Measurements from ENCODE around the gene TBL1Y. TPM values are rescaled to one million over a fixed set of nuclear protein-coding genes. Genes with fewer than 3 reads are reported as not detected.

Gene TBL1Y
- total and polyA plus RNA-seq, 2 of the 13 experiments (the other 11 are each of a cell fraction or from before 2014, with no cell fraction given) = 0.37 to 1.4 TPM

DNA sequence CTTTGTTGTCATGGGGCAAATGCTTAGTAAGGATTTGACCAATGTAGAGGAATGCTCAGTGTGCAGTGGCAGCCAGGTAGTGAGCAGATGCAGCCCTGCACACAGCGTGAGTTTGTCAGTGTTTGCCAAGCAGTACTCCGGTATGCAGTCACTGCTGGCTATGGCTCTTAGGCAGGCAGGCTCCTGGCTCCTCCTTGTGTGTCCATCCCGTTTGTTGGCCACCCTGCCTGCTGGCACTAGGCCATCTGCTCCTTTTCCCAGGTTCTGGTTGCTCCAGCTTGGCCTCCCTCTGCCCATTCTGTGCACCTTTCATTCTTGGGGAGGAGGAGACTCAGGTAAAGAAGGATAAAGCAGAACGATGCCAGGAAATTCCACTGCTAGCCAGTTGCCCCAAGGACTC, 106.0 kb downstream of the TBL1Y start:
- DNase-seq (ENCODE audit: low spot score) = no peak
- ChIA-PET CTCF (ENCODE audit: low intra/inter-chr PET ratio, low total read pairs) (no interaction called here), POLR2A (no interaction called here)
- no peak overlapping the region for H3K9ac ChIP-seq (ENCODE audit: insufficient read depth, low read depth, low read length)
- H3K27ac ChIP-seq (ENCODE audit: extremely low read length, insufficient read depth, low read length) = no peak overlapping the region
- no peak overlapping the region for H3K4me3 ChIP-seq (replicated peaks in 1 of 3; ENCODE audit: insufficient read depth in 1 of 3, low read depth in 2 of 3, low read length in 3 of 3)
- intact Hi-C loops (cut with micrococcal nuclease; ENCODE audit: unreplicated experiment) (loop anchor here (2.0 kb wide), 1 partner anchor 68 kb away; no protein-coding TSS in a partner anchor), in situ Hi-C loops (cut with HindIII; ENCODE audit: extremely low pct_ligation_motif_present, low pct_unique_long_range_greater_than_20kb) (no loop called here)
- H3K4me1 ChIP-seq (ENCODE audit: insufficient read depth, low read length) = peaks cover 8% of the 10 kb centered on the region; the same call in 1 of the 2 replicates
- H3K9me3 ChIP-seq (ENCODE audit: low read length) = no peaks in the 10 kb centered on the region
- H3K4me2 ChIP-seq (ENCODE audit: low read depth, low read length) = no peak overlapping the region
- WGBS (ENCODE audit: low lambda C conversion rate) = no CpG with 5 or more reads among the region's 4 CpGs
- no peaks in the 10 kb centered on the region for H3K27me3 ChIP-seq (ENCODE audit: control insufficient read depth in 1 of 2, insufficient read depth in 2 of 2, low read length in 2 of 2)
- TF ChIP-seq BCL6 (CRISPR knock-in tag; IDR thresholded peaks at IDR 0.05) (no peak), ZNF362 (CRISPR knock-in tag; IDR thresholded peaks at IDR 0.05; ENCODE audit: borderline replicate concordance) (no peak), CCDC6 (CRISPR knock-in tag; IDR thresholded peaks at IDR 0.05) (no peak), KMT2B (CRISPR knock-in tag; IDR thresholded peaks at IDR 0.05) (no peak), CREM (IDR thresholded peaks at IDR 0.05) (no peak), CREM (CRISPR knock-in tag; IDR thresholded peaks at IDR 0.05) (no peak), TAF15 (IDR thresholded peaks at IDR 0.05; ENCODE audit: low read depth, low read length, poor library complexity, severe bottlenecking) (no peak), KDM2A (CRISPR knock-in tag; IDR thresholded peaks at IDR 0.05; ENCODE audit: borderline replicate concordance, low read depth) (no peak), ZNF30 (CRISPR knock-in tag; IDR thresholded peaks at IDR 0.05) (no peak), NR3C1 (CRISPR knock-in tag; IDR thresholded peaks at IDR 0.05) (no peak), TP53 (CRISPR knock-in tag; conservative IDR thresholded peaks at IDR 0.05) (no peak), HIVEP1 (CRISPR knock-in tag; IDR thresholded peaks at IDR 0.05) (no peak), ZNF790 (CRISPR knock-in tag; IDR thresholded peaks at IDR 0.05; ENCODE audit: borderline replicate concordance) (no peak), ZBTB38 (CRISPR knock-in tag; IDR thresholded peaks at IDR 0.05) (no peak), ZNF660 (CRISPR knock-in tag; IDR thresholded peaks at IDR 0.05; ENCODE audit: borderline replicate concordance, low read depth) (no peak), BRD4 (CRISPR knock-in tag; IDR thresholded peaks at IDR 0.05) (no peak), CENPT (CRISPR knock-in tag; IDR thresholded peaks at IDR 0.05; ENCODE audit: low read depth) (no peak), PBX2 (CRISPR knock-in tag; IDR thresholded peaks at IDR 0.05) (no peak)
- TF ChIP-seq, protein P1, sequence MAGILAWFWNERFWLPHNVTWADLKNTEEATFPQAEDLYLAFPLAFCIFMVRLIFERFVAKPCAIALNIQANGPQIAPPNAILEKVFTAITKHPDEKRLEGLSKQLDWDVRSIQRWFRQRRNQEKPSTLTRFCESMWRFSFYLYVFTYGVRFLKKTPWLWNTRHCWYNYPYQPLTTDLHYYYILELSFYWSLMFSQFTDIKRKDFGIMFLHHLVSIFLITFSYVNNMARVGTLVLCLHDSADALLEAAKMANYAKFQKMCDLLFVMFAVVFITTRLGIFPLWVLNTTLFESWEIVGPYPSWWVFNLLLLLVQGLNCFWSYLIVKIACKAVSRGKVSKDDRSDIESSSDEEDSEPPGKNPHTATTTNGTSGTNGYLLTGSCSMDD (CRISPR knock-in tag; IDR thresholded peaks at IDR 0.05) = no peak
- TF ChIP-seq, protein P2, sequence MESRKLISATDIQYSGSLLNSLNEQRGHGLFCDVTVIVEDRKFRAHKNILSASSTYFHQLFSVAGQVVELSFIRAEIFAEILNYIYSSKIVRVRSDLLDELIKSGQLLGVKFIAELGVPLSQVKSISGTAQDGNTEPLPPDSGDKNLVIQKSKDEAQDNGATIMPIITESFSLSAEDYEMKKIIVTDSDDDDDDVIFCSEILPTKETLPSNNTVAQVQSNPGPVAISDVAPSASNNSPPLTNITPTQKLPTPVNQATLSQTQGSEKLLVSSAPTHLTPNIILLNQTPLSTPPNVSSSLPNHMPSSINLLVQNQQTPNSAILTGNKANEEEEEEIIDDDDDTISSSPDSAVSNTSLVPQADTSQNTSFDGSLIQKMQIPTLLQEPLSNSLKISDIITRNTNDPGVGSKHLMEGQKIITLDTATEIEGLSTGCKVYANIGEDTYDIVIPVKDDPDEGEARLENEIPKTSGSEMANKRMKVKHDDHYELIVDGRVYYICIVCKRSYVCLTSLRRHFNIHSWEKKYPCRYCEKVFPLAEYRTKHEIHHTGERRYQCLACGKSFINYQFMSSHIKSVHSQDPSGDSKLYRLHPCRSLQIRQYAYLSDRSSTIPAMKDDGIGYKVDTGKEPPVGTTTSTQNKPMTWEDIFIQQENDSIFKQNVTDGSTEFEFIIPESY (CRISPR knock-in tag; IDR thresholded peaks at IDR 0.05) = no peak
- TF ChIP-seq, protein P3, sequence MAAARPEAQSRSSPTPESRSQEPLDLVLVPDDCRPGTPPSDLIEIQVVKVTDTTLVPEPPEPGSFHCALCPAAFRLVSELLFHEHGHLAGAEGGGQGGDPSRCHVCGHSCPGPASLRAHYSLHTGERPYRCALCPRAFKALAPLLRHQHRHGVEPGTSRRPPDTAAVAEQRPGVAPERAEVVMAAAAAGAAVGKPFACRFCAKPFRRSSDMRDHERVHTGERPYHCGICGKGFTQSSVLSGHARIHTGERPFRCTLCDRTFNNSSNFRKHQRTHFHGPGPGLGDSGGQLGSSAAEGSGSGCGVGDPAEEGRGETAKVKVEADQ (CRISPR knock-in tag; IDR thresholded peaks at IDR 0.05; ENCODE audit: borderline replicate concordance) = no peak
- BruUV-seq (replicated peaks) = no TSS peak
- H3K36me3 ChIP-seq (replicated peaks in 1 of 2; ENCODE audit: control insufficient read depth in 1 of 2, insufficient read depth in 2 of 2, low read length in 2 of 2) = no peaks in the 10 kb centered on the region
- FAIRE-seq = no peak
- no peak overlapping the region for H2AFZ ChIP-seq (ENCODE audit: low read length)
- H4K20me1 ChIP-seq (ENCODE audit: insufficient read depth, low read length) = no peaks in the 10 kb centered on the region
- H3K79me2 ChIP-seq (ENCODE audit: insufficient read depth, low read length) = no peaks in the 10 kb centered on the region
- no peak for ATAC-seq

Measured in HepG2 (cell line).